Uterus (tissue), 4 donors: ENCODE measurements around the gene BZW2. TPM values are rescaled to one million over a fixed set of nuclear protein-coding genes. Genes with fewer than 3 reads are reported as not detected.
A peak's percentile ranks its signal among the peaks of the same experiment; 100 is the strongest.

Experiments used
- DNase-seq, 2 donors: peaks; one replicate each; pipeline ENCODE4 v3.0.0-alpha.2; 2019 to 2020
- H3K27ac ChIP-seq, 2 donors: fragments of 200-600 bp; sonication (generic); 1 replicate in 1 of 2; 2 replicates in 1 of 2; pipeline ENCODE4 v1.5.1; 2016 to 2018
- H3K27me3 ChIP-seq, 2 donors: fragments of 200-600 bp; sonication (generic); one replicate each; pipeline ENCODE4 v1.5.1; 2018 to 2019; ENCODE audit warnings: control low read depth in 1 of 2
- H3K36me3 ChIP-seq, 2 donors: fragments of 200-600 bp; sonication (generic); one replicate each; pipeline ENCODE4 v1.5.1; 2019; ENCODE audit warnings: control low read depth in 1 of 2
- H3K4me1 ChIP-seq, 2 donors: fragments of 200-600 bp; sonication (generic); one replicate each; pipeline ENCODE4 v1.5.1; 2018 to 2019; ENCODE audit warnings: control low read depth in 1 of 2
- H3K4me3 ChIP-seq, 2 donors: fragments of 200-600 bp; sonication (generic); 1 replicate in 1 of 2; 2 replicates in 1 of 2; pipeline ENCODE4 v1.5.1; 2018 to 2019; ENCODE audit warnings: mild to moderate bottlenecking in 1 of 2
- H3K9me3 ChIP-seq, 2 donors: fragments of 200-600 bp; sonication (generic); one replicate each; pipeline ENCODE4 v1.5.1; 2019; ENCODE audit warnings: control low read depth in 1 of 2
- POLR2A ChIP-seq, 2 donors: fragments of 450-650 bp; IDR thresholded peaks; one replicate each; pipeline ENCODE4 v1.6.1; 2016; ENCODE audit warnings: antibody characterized with exemption in 2 of 2, mild to moderate bottlenecking in 1 of 2, moderate library complexity in 1 of 2
- intact Hi-C: fragments of 100-400 bp; cut with DNase I; formaldehyde crosslinking; loops from one replicate; pipeline ENCODE4 v1.15.1; 2023; ENCODE audit warnings: low total_unique reads
- total RNA-seq, 4 donors: library from RNA; depleted of rRNA in 3 of 4; stranded (reverse); fragments of >200 nt in 3 of 4; gene quantifications; one replicate each; pipeline versions ENCODE4 v1.1.0 to v1.2.4, GENCODE V29; 2014 to 2023
- TF ChIP-seq, protein P1 (sequence below), 4 experiments: fragments of 200-600 bp in 2 of 4; fragments of 450-650 bp in 2 of 4; sonication (generic) in 2 of 4; IDR thresholded peaks; one replicate each; pipeline ENCODE4 v1.5.1; 2016 to 2019; ENCODE audit warnings: antibody characterized with exemption in 4 of 4, mild to moderate bottlenecking in 2 of 4, moderate library complexity in 1 of 4
- donor health status: DM: yes; HTN: yes; CAD: no.

BZW2 gene
- total RNA-seq, 4 donors from 2014 or later: 16.5 to 50.0 (median 32.4) TPM

DNA sequence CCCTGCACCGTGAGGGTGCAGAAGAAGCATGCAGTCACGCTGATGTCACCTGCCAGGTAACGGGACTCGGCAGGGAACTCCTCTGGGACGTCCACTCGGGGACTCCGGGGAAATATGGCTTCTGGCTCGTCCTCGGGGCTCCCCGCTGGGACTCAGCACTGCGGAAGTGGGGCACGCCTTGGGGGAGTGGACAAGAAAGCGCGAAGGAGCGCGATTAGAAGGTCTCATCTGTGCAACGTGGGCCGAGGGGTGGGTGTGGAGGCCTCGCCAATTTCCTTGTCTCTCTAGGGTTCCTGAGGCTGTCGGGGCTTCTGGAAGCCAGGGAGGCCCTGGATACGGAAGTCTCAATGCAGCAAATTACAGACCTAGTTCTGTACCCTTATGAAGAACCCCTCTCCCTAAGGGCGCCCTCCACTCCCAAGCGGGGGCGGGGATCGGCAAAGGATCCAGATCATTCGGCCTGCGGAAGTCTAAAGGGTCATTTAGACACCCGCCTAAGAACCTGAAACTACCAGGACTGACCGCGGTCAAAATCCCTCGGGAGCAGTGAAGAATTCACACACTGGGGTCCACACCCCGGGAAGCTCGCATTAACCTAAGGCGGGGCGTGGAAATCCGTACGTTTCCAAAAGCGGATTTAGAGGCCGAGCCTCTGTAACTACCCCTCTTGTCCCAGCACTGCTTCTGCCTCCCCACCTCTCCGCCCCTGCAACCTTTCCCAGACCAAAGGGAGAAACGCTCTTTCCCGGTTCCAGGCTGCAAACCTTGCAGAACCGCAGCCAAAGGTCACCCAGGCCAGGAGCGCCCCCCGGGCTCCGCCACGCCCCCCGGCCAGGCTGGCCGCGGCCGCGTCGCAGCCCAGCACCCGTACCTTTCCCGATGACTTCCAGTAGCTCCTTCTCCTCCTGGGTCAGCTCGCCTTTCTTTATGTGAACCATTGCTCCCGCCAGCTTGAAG is 1.1 kb upstream of the BZW2 start:
- H3K36me3 ChIP-seq: no peaks in the 10 kb centered on the region
- H3K9me3 ChIP-seq: no peaks in the 10 kb centered on the region
- H3K4me1 ChIP-seq: no peaks in the 10 kb centered on the region
- TF ChIP-seq, protein P1, sequence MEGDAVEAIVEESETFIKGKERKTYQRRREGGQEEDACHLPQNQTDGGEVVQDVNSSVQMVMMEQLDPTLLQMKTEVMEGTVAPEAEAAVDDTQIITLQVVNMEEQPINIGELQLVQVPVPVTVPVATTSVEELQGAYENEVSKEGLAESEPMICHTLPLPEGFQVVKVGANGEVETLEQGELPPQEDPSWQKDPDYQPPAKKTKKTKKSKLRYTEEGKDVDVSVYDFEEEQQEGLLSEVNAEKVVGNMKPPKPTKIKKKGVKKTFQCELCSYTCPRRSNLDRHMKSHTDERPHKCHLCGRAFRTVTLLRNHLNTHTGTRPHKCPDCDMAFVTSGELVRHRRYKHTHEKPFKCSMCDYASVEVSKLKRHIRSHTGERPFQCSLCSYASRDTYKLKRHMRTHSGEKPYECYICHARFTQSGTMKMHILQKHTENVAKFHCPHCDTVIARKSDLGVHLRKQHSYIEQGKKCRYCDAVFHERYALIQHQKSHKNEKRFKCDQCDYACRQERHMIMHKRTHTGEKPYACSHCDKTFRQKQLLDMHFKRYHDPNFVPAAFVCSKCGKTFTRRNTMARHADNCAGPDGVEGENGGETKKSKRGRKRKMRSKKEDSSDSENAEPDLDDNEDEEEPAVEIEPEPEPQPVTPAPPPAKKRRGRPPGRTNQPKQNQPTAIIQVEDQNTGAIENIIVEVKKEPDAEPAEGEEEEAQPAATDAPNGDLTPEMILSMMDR (IDR thresholded peaks at IDR 0.05): no peak
- peak in 1 of 2 donors; percentile 35 for TF ChIP-seq POLR2A (IDR thresholded peaks at IDR 0.05)
- H3K4me3 ChIP-seq: peak overlapping the region; percentile 96 to 99
- peak; percentile 44 to 46 for DNase-seq
- peak overlapping the region; percentile 91 to 95 for H3K27ac ChIP-seq
- H3K27me3 ChIP-seq: no peaks in the 10 kb centered on the region
- intact Hi-C loops: no loop called here

GRCh38 chr7:16646472-16647072 is 591 bp downstream of the BZW2 start:
- Histone ChIP-seq H3K36me3 (no peaks in the 10 kb centered on the region), H3K27me3 (no peaks in the 10 kb centered on the region), H3K4me3 (peak overlapping the region; percentile 96 to 99), H3K4me1 (no peaks in the 10 kb centered on the region), H3K27ac (peak overlapping the region; percentile 91 to 95), H3K9me3 (no peaks in the 10 kb centered on the region)
- no peak for DNase-seq
- no peak for TF ChIP-seq POLR2A (IDR thresholded peaks at IDR 0.05)
- intact Hi-C loops: no loop called here

DNA sequence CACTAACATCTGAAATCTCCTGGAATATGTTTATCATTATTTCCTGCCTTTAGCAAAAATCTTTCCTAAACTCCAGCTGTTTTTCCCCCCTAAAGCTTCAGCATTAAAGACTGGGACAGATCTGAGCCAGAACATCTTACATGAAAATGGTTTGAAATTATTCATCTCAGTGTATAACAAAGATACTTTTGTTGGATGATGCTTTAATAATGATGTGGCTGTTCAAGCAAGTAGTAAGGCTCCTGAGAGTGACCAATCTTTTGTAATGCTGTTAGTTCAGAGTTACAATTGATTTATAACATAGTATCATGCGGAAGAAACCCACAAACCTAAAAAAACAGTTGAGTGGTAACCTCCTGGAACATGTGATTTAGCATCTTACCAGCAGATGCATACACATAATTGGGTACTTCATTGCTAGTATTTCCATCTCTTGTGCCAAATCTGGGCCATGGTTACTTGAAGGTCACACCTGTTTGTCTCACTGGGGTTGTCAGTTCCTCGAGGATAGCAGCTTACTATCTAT is 1.5 kb downstream of the BZW2 start:
- Histone ChIP-seq H3K9me3 (no peaks in the 10 kb centered on the region), H3K4me1 (no peaks in the 10 kb centered on the region), H3K27me3 (no peaks in the 10 kb centered on the region), H3K36me3 (no peaks in the 10 kb centered on the region), H3K4me3 (no peak overlapping the region), H3K27ac (no peak overlapping the region)
- no peak for DNase-seq
- TF ChIP-seq, protein P1 (IDR thresholded peaks at IDR 0.05): no peak
- TF ChIP-seq POLR2A (IDR thresholded peaks at IDR 0.05): no peak
- intact Hi-C loops: no loop called here

- no peak for DNase-seq
- Histone ChIP-seq H3K9me3 (no peaks in the 10 kb centered on the region), H3K4me1 (no peaks in the 10 kb centered on the region), H3K27me3 (no peaks in the 10 kb centered on the region), H3K27ac (no peak overlapping the region), H3K36me3 (no peaks in the 10 kb centered on the region), H3K4me3 (no peak overlapping the region)
- intact Hi-C loops: no loop called here
- TF ChIP-seq, protein P1 (IDR thresholded peaks at IDR 0.05): no peak
- no peak for TF ChIP-seq POLR2A (IDR thresholded peaks at IDR 0.05)
These were observed 2.6 kb downstream of the BZW2 start for GRCh38 chr7:16648551-16648950.

GRCh38 chr7:16649196-16649595 is 3.2 kb downstream of the BZW2 start:
- Histone ChIP-seq H3K27me3 (no peaks in the 10 kb centered on the region), H3K4me3 (no peak overlapping the region), H3K4me1 (no peaks in the 10 kb centered on the region), H3K36me3 (no peaks in the 10 kb centered on the region), H3K27ac (no peak overlapping the region), H3K9me3 (no peaks in the 10 kb centered on the region)
- no peak for TF ChIP-seq POLR2A (IDR thresholded peaks at IDR 0.05)
- TF ChIP-seq, protein P1 (IDR thresholded peaks at IDR 0.05): no peak
- no peak for DNase-seq
- intact Hi-C loops: no loop called here
